ENCODE results near the gene KRT1. TPM values are rescaled to one million over a fixed set of nuclear protein-coding genes. Genes with fewer than 3 reads are reported as not detected.

KRT1 gene
- total and polyA plus RNA-seq, 10 of the 15 experiments (the other 5 are each of a cell fraction or from before 2014, with no cell fraction given) = not detected

DNA sequence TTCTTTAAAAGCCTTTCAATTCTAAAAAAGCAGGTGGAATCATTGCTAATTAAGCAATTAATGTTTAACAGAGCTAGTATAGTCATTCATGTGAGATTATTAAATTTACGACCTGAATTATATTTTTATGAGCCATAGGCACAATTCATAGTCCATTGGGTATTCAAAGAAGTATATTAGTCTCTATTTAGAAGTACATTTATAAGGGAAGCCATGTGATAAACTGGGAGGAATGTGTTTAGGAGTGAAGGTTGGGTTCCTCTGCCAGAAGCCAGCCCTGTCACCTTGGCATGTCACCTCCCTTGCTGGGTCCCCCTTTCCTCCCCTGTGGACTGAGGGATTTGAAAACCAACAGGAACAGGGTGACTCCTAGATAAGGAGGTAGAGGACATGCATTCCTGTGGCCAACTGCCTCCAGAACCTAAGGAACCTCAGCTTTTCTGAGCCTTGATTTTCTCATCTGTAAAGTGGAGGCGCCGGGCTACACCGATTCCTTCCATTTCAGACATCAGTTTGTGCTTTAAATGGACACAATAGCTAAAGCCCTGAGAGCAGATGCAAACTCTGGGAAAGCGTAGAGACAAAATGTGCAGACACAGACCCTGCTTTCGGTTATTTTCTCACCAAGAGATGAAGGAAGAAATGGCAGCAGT is 22.8 kb downstream of the KRT1 start:
- ChIA-PET POLR2A (no interaction called here), CTCF (no interaction called here), RAD21 (ENCODE audit: unreplicated experiment) (no interaction called here), SMC1A (ENCODE audit: uncharacterized antibody, unreplicated experiment) (interaction anchor here (0.6 kb wide), 1 partner anchor 498 kb away, joined by 3 read pairs; no protein-coding TSS in a partner anchor)
- Histone ChIP-seq H3K4me1 (ENCODE audit: control insufficient read depth, insufficient read depth, low read length) (no peaks in the 10 kb centered on the region), H3K4me2 (ENCODE audit: control insufficient read depth, insufficient read depth) (no peak overlapping the region), H3K79me2 (ENCODE audit: control insufficient read depth, insufficient read depth, low read length) (no peaks in the 10 kb centered on the region), H3K36me3 (ENCODE audit: control insufficient read depth in 2 of 2, insufficient read depth in 2 of 2, low read length in 1 of 2) (no peaks in the 10 kb centered on the region), H3K4me3 (no peak overlapping the region), H3K27ac (ENCODE audit: control insufficient read depth, insufficient read depth) (no peak overlapping the region), H3K27me3 (replicated peaks in 1 of 2; ENCODE audit: control insufficient read depth in 2 of 2, insufficient read depth in 2 of 2, low read length in 1 of 2) (peaks cover 3 to 6% of the 10 kb centered on the region in 2 experiments; a peak in 2 of 4 replicates), H2AFZ (ENCODE audit: control insufficient read depth, low read depth, low read length) (no peak overlapping the region), H3K9ac (ENCODE audit: control insufficient read depth, insufficient read depth, low read length) (no peak overlapping the region), H4K20me1 (ENCODE audit: control insufficient read depth, insufficient read depth) (no peaks in the 10 kb centered on the region), H3K9me3 (replicated peaks; ENCODE audit: control insufficient read depth, insufficient read depth, low read length) (no peaks in the 10 kb centered on the region)
- in situ Hi-C loops (cut with MboI) = no loop called here
- TF ChIP-seq IKZF2 (IDR thresholded peaks at IDR 0.05) = no peak
- TF ChIP-seq, protein P1, sequence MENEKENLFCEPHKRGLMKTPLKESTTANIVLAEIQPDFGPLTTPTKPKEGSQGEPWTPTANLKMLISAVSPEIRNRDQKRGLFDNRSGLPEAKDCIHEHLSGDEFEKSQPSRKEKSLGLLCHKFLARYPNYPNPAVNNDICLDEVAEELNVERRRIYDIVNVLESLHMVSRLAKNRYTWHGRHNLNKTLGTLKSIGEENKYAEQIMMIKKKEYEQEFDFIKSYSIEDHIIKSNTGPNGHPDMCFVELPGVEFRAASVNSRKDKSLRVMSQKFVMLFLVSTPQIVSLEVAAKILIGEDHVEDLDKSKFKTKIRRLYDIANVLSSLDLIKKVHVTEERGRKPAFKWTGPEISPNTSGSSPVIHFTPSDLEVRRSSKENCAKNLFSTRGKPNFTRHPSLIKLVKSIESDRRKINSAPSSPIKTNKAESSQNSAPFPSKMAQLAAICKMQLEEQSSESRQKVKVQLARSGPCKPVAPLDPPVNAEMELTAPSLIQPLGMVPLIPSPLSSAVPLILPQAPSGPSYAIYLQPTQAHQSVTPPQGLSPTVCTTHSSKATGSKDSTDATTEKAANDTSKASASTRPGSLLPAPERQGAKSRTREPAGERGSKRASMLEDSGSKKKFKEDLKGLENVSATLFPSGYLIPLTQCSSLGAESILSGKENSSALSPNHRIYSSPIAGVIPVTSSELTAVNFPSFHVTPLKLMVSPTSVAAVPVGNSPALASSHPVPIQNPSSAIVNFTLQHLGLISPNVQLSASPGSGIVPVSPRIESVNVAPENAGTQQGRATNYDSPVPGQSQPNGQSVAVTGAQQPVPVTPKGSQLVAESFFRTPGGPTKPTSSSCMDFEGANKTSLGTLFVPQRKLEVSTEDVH (IDR thresholded peaks at IDR 0.05; ENCODE audit: low read depth, partially characterized antibody) = no peak
- TF ChIP-seq STAT3 (IDR thresholded peaks at IDR 0.05; ENCODE audit: low read depth, low read length) = no peak
- no peak for TF ChIP-seq RELB (IDR thresholded peaks at IDR 0.05; ENCODE audit: low read depth)
- TF ChIP-seq, protein P2, sequence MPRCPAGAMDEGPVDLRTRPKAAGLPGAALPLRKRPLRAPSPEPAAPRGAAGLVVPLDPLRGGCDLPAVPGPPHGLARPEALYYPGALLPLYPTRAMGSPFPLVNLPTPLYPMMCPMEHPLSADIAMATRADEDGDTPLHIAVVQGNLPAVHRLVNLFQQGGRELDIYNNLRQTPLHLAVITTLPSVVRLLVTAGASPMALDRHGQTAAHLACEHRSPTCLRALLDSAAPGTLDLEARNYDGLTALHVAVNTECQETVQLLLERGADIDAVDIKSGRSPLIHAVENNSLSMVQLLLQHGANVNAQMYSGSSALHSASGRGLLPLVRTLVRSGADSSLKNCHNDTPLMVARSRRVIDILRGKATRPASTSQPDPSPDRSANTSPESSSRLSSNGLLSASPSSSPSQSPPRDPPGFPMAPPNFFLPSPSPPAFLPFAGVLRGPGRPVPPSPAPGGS (IDR thresholded peaks at IDR 0.05; ENCODE audit: borderline replicate concordance, insufficient read depth, low read depth, low read length, poor library complexity, severe bottlenecking) = no peak
- TF ChIP-seq HDAC6 (IDR thresholded peaks at IDR 0.05; ENCODE audit: unreplicated experiment) = no peak
- DNase-seq (ENCODE audit: low read depth, low spot score) (no peak), ATAC-seq (no peak), FAIRE-seq (no peak)
- intact Hi-C loops (cut with micrococcal nuclease; ENCODE audit: unreplicated experiment) = no loop called here
- BruUV-seq (replicated peaks) = no TSS peak
- 21% methylated on average over 6 of the region's 6 CpGs for WGBS (ENCODE audit: insufficient coverage, insufficient replicate concordance, low lambda C conversion rate, missing lambda C conversion rate)

All from GM12878 (cell line).